GM21576 (cell line): ENCODE data around the gene CACNA1I.

Experiments
- ATAC-seq: cut with Tn5 transposase; IDR thresholded peaks from one replicate; pipeline ENCODE4 v1.9.1; 2021; ENCODE audit warnings: mild to moderate bottlenecking, moderate library complexity; ENCODE audit not compliant: unreplicated experiment

Gene CACNA1I

DNA sequence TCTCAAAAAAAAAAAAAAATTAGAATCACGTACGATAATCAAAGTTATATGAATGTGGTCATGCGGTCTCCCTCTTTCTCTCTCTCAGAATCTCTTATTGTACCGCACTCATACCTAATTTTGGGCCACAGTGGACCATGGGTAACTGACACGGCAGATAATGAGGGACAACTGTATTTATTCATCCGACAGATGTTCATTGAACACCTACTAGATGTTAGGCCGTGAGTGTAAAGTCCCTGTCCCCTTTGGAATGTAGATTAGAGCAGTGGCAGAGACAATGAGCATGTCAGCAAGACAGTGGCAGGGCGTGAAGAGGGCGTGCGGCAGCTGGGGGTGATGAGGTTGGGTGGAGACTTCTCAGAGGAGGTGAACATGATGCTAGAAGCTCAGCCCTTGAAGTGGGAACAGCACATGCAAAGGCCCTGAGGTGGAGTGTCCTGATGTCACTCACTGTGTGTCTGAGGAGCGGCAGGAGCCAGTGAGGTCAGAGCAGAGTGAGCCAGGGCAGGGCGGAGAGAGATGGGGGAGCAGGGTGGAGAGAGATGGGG is 25.1 kb downstream of the CACNA1I start:
- ATAC-seq, result no peak

GRCh38 chr22:39596601-39597000 is 26.0 kb downstream of the CACNA1I start:
- ATAC-seq, result no peak

DNA sequence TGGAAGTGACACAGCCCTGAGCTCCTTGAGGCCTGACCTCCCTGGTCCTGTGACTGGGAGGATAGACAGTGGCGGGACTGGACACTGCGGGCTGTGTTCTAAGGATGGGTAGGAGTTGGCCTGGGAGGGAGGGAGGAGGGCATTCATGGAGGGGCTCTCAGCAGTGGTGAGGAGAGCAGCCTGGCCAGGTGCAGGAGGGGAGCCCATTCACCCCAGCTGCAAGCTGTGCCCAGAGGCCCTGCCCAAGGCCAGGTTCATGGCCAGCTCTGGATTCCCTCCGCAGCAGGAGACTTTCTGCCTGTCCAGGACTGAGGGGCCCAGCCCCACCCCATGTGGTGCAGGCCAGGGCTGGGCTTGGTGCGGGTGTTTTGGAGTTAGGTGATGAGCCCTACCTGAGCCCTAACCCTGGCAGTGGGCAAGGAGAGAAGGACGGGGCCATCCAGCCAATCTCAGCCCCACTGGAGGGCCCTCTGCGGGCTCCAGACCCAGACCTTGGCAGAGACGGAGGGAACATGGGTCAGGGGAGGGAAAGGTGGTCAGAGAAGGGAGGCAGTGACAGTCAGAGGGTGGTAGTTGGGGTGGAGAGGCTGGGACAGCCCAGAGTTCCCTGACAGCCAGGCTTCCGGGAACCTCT is 26.8 kb downstream of the CACNA1I start:
- no peak for ATAC-seq

GRCh38 chr22:39598017-39598965 is 27.7 kb downstream of the CACNA1I start:
- ATAC-seq, result no peak

- ATAC-seq, result no peak
Measured at GRCh38 chr22:39600491-39601179, 30.1 kb downstream of the CACNA1I start.

GRCh38 chr22:39601180-39601535 is 30.6 kb downstream of the CACNA1I start:
- ATAC-seq, result no peak

GRCh38 chr22:39603345-39603744 is 32.8 kb downstream of the CACNA1I start:
- ATAC-seq, result no peak

DNA sequence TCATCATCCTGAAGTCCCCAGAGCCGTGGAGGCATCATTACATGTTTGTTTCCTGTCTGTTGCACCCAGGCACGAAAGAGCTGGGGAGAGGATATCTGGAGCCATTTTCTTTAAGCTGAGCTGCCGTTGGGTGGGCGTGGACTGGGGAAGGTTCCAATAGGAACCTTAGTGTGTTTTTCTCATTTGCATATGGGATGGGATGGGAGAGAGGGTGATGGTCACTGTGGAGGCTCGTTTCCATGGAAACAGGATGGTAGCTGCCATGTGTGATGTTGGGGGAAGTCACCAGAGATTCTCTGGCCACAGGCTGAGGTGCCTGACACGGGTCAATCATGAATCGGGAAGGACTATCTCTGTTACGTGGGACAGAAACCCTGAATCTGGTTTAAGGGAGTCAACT is 39.7 kb downstream of the CACNA1I start:
- no peak for ATAC-seq

DNA sequence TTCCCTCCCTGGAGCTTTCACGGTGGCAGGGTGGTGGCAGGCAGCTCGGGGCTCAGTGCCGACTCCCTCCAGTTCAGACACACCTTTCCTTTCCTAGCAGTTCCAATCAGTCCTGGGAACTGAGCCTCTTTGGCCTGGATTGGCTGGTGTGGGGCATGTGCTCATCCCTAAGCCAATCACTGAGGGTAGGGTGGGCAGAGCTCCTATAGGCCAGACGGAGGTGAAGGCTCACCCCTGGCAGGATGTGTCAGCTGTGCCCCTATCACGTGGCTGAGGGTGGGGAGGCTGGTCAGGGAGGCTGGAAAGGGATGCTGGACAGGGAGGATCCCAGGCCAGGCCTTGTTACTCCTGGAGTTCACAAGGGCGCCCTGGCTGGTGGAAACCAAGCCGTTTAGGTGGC is 40.2 kb downstream of the CACNA1I start:
- ATAC-seq, result no peak

GRCh38 chr22:39611360-39611759 is 40.8 kb downstream of the CACNA1I start:
- ATAC-seq, result no peak

- ATAC-seq, result no peak
Measured at GRCh38 chr22:39612811-39613548, 42.4 kb downstream of the CACNA1I start.

- no peak for ATAC-seq
Measured at GRCh38 chr22:39613549-39613921, 43.0 kb downstream of the CACNA1I start.

DNA sequence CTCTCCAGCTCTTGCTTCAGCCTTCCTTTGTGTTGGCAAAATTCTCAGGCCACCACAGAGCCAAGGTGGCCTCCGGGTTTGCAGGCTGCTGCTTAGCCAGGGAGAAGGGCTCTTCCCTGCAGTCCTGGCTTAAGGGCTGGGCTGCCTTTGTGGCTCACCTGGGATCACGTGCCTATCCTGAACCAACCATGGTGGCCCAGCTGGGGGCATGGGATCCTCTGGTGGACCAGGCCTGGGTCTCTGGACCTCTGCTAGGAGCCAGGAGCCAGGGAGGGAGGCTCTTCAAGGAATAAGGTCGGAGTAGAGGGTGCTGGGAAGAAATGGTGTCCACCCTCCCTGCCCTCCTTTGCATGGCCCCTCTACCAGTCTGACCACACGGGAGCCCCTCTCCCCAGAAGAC is 43.9 kb downstream of the CACNA1I start:
- ATAC-seq, result no peak

- ATAC-seq, result no peak
Measured at GRCh38 chr22:39616051-39616450, 45.5 kb downstream of the CACNA1I start.

DNA sequence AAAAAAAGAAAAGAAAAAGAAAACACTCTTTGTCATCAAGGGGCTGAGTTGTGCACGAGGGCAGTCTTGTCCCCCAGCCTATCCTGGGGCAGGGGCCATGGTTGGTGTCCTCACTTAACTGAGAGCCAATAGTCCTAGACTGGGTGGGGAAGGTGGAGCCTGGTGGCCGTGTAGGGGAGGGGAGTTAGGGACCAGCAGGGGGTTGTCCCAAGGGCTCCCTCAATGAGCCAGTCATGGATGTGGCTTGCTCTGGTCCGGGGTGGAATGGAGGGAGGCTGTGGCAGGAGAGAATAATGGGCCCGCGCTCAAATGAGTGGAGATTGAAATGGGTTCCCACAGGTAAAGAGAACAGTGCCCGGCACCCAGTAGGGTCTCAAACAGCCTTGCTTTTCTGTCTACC is 46.2 kb downstream of the CACNA1I start:
- no peak for ATAC-seq

DNA sequence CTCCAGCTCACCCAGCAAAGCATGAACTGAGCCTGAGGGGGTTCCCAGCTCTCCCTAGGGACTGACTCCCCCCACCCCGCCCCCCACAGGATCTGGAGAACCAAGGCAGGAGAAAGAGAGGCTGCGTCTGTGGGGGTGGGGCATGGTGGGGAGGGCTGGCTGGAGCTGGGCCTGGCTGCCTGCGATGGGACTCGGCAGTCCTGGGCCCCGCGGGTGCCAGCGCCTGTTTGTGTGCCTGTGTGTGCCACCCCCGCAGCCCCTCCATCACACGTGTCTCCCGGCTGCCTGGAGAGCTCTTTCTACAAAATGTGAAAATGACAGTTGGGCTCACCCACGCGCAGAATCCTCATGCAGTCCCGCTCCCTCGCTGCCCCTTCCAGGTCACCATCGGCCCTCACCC is 46.8 kb downstream of the CACNA1I start:
- no peak for ATAC-seq

- no peak for ATAC-seq
Measured at GRCh38 chr22:39617970-39618757, 47.6 kb downstream of the CACNA1I start.

DNA sequence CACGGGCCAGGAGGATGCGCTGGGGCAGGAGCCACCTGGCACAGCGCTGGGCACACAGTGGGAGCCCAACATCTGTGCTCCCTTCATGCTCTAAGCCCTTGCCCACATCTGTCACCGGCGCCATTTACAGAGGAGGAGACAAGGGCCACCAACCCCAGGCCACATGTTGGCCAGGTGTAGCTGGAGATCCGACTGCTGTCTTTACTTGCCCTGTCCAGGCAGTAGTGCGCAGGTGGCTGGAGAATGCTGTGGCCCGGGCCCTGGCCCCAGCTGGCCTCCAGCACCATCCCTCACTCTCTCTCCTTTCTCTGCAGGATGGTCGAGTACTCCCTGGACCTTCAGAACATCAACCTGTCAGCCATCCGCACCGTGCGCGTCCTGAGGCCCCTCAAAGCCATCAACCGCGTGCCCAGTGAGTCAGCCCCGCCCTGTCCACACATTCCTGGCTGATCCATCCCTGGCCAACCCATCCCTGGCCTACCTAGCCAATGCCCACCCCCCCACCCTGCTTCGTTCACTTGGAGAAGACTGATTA is 48.5 kb downstream of the CACNA1I start:
- no peak for ATAC-seq

DNA sequence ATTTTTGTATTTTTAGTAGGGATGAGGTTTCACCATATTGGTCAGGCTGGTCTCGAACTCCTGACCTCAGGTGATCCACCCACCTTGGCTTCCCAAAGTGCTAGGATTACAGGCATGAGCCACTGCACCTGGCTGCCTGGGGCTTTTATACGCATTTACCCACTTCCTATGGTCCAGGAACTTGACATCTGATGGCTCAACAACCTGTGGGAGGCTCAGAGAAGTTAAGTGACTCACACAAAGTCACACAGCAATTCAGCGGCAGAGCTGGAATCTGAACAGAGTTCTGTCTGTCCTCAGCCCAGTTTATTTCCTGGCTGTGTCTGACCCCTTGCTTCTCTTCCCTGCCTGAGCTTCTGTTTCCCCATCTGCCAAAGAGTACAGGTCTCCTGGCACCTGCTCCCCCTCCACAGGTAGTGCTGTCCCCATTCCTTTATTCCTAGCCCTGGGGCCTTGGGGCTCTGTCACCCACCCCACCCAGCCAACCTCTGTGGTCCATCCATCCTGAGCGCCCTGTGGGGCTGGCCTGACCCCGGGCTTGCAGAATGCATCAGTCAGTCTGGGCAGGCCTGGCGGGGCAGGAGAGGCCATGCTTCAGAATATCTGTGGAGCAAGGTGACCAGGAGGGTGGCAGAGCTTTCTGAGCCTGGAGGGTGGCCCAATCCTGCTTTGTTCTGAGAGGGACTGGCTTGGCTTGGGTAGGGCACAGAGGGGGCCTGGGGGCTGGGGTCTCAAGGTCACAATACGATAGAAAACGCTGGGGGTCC is 50.6 kb downstream of the CACNA1I start:
- ATAC-seq, result no peak
